LHCN-M2 (cell line): ENCODE data around the gene MXRA8. TPM values are rescaled to one million over a fixed set of nuclear protein-coding genes. Genes with fewer than 3 reads are reported as not detected.
"Not testable (repeated sequence)": the region's sequence is repeated elsewhere in the genome, so short reads cannot be mapped to it uniquely, and the experiment has no call there.

Source experiments
- DNase-seq: peaks from one replicate; pipeline ENCODE4 v3.0.0-alpha.2; 2012; ENCODE audit warnings: low read depth
- polyA plus RNA-seq: library from polyadenylated mRNA; unstranded; fragments of >200 nt; gene quantifications from one replicate; pipeline ENCODE4 v1.2.1, GENCODE V29; 2012; ENCODE audit warnings: missing spikeins
- total RNA-seq: library from RNA; depleted of rRNA; stranded (reverse); fragments of >200 nt; gene quantifications from 2 replicates; pipeline ENCODE4 v1.2.3, GENCODE V29; 2014; rRNA removed

Gene MXRA8
- total RNA-seq = 292 and 326 TPM in 2 replicates
- polyA plus RNA-seq = 341 TPM

GRCh38 chr1:1358433-1359271 is at the start of gene MXRA8:
MXRA8 (minus strand) TSS chr1:1358555; CDS start chr1:1358504, 51 bp downstream.
- DNase-seq = peak; percentile 85

DNA sequence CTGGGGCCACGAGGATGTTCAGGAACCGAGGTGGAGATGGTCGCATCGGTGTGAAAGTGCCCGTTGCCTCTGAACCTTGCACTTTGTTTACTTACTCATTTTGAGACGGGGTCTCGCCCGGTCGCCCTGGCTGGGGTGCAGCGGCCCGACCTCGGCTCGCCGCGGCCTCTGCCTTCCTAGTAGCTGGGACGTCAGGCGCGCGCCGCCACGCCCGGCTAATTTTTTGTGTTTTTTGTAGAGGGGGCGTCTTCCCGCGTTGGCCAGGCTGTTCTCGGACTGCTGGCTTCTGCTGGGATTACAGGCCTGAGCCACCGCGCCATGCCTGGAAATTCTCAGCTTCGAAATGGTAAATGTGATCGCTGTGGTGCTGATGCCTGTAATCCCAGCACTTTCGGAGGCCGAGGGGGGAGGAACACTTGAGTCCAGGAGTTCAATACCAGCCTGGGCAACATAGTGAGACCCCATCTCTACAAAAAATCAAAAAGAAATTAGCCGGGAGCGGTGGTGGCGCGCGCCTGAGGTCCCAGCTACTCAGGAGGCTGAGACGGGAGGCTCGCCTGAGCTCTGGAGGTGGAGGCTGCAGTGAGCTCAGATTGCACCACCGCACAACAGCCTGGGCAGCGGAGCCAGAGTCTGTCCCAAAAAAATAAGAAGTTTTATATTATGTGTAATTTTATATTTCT is 49.4 kb upstream of the MXRA8 start:
- peak; percentile 45 for DNase-seq

GRCh38 chr1:1406821-1407635 is 48.7 kb upstream of the MXRA8 start, which contains the start of gene MRPL20:
MRPL20 (minus strand) TSS chr1:1407293; CDS start chr1:1407217, 76 bp downstream.
- peak; percentile 89 for DNase-seq

DNA sequence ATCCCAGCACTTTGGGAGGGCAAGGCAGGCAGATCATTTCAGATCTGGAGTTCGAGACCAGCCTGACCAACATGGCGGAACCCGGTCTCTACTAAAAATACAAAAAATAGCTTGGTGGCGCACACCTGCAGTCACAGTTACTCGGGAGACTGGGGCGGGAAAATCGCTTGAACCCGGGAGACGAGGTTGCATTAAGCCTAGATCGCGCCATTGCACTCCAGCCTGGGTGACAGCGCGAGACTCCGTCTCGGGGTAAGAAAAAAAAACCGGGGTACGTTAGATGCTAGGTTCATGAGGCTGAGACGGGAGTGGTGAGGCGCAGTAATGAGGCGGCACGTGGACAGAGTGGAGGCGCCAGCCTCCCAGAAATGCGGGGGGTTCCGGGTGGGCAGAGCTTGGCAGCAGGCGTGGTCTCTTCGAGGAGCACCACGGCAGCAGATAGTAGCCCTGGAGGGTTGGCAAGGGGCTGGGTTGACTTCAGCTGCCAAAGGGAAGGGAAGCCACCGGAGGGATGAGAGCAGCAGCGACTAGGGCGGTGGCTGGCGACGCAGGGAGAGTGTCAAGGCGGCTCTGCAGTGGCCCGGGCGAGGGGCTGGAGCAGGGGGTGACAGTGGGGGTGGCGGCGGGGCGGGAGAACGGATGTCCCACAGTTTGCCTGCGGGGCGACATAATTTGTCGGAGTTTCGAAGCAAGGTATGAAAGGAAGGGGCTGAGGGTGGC is 47.9 kb upstream of the MXRA8 start:
- DNase-seq = no peak

- no peak for DNase-seq
Measured at GRCh38 chr1:1403653-1404052, 45.3 kb upstream of the MXRA8 start.

GRCh38 chr1:1402901-1403392 is 44.6 kb upstream of the MXRA8 start:
- DNase-seq = not testable (repeated sequence)

GRCh38 chr1:1402072-1402900 is 43.9 kb upstream of the MXRA8 start:
- peak; percentile 73 for DNase-seq

- DNase-seq = no peak
Measured at GRCh38 chr1:1401457-1402010, 43.2 kb upstream of the MXRA8 start.

GRCh38 chr1:1400576-1401456 is 42.5 kb upstream of the MXRA8 start:
- DNase-seq = no peak

GRCh38 chr1:1399872-1400575 is 41.7 kb upstream of the MXRA8 start:
- peak; percentile 66 for DNase-seq

GRCh38 chr1:1399187-1399871 is 41.0 kb upstream of the MXRA8 start, which contains the start of gene CCNL2:
CCNL2 (minus strand) TSS chr1:1399335; CDS start chr1:1399306, 29 bp downstream.
- DNase-seq = peak; percentile 97

GRCh38 chr1:1398677-1399186 is 40.4 kb upstream of the MXRA8 start:
- no peak for DNase-seq

DNA sequence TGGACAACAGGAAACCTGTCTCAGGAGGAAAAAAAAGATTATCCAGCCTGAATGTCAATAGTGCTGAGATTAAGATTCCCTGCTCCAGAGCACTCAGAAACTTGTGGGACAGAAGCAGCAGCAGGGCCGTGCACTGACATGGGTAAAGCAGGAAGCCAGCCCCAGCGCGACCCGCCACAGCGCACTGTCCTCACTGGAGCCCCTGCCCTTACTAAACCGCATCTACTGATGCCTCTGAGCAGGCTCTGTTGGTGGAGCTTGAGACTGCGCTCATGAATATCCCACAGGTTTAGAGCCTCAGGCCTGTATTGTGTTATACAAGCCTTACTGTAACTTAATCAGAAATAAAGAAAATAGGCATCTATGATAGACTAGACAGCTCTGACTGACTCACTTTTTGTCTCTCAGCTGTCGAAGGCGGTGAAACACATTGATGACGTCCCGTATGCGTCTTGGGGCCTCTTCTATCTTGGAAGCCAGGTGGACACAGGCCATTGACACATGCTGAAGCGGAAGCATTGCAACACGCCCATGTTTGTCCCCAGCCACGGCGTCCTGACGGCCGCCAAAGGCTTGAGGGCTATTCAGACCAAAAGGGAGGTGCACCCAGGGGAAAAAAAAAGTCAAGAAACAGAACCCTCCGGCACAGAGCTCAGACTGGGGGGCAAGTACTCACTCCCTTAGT is 39.6 kb upstream of the MXRA8 start:
- DNase-seq = peak; percentile 81

DNA sequence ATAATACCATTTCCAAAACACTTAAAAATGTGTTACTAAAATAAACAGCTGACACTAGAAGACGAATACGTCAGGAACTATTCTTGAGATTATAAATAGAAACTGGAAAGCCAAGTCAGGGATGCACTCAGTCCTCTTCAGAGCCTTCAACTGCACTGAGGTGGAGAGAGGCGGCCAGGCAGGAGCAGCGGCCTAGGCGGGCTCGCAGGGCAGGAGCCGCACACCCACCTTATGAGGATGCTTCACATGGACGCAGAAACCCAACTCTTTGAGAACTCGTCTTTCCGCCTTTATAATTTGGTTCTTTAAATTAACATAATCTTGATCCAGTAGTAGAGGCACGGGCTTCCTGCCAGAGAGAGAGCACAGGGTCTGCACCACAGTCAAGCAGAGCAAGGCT is 36.8 kb upstream of the MXRA8 start:
- DNase-seq = no peak

- DNase-seq = no peak
Measured at GRCh38 chr1:1394116-1394515, 35.8 kb upstream of the MXRA8 start.

- no peak for DNase-seq
Measured at GRCh38 chr1:1393428-1393827, 35.1 kb upstream of the MXRA8 start.

DNA sequence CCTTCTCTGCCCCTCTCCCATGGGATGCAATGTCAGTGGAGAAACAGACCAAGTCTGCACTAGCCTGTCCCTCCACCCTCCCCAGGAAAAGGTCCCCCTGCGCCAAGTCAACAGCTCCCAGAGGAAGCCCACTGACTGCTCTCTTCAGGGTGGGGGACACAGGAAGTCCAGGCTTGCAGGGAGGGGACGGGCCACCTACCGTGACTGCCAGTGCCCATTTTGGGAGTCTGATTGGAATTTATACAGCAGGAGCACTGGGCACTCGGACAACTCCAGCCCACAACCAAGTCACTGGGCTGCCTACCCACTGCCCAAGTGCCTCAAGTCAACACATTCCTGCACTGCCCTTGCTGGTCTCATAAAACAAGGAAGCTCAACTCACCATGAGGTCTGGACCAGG is 34.7 kb upstream of the MXRA8 start:
- no peak for DNase-seq
